Stimulated activated CD4-positive, alpha-beta T cell treated with anti-CD3 and anti-CD28 coated beads, Interleukin-4, amount 100 ng/mL, for 1 hour (primary cell): ENCODE results near the gene CFP.
"Not testable (repeated sequence)": the region's sequence is repeated elsewhere in the genome, so short reads cannot be mapped to it uniquely, and the experiment has no call there.

Experiments used
- DNase-seq: peaks from one replicate; pipeline ENCODE4 v3.0.0-alpha.2; 2020

Gene CFP

GRCh38 chrX:47637546-47638195, 7.9 kb upstream of the CFP start:
- DNase-seq = peak; percentile 46

GRCh38 chrX:47634871-47635575, 5.3 kb upstream of the CFP start:
- no peak for DNase-seq

GRCh38 chrX:47633689-47634590, 4.2 kb upstream of the CFP start:
- no peak for DNase-seq

GRCh38 chrX:47632666-47633065, 2.9 kb upstream of the CFP start:
- DNase-seq = no peak

- no peak for DNase-seq
These were observed 1.9 kb upstream of the CFP start for GRCh38 chrX:47631676-47632075.

GRCh38 chrX:47628982-47629381, 748 bp downstream of the CFP start:
- DNase-seq = no peak

- no peak for DNase-seq
These were observed 4.4 kb downstream of the CFP start for GRCh38 chrX:47625365-47625764.

- peak; percentile 48 for DNase-seq
These were observed 6.1 kb downstream of the CFP start for GRCh38 chrX:47623540-47624027.

GRCh38 chrX:47621851-47622250, 7.9 kb downstream of the CFP start:
- no peak for DNase-seq

GRCh38 chrX:47620303-47620685, 9.4 kb downstream of the CFP start:
- no peak for DNase-seq

- DNase-seq = peak; percentile 79
These were observed 10.0 kb downstream of the CFP start, which contains the start of gene SYN1 for GRCh38 chrX:47619486-47620302. Gene SYN1, minus strand, starts transcription at chrX:47619857. Its CDS starts 129 bp downstream, at chrX:47619728.

- no peak for DNase-seq
These were observed 10.7 kb downstream of the CFP start for GRCh38 chrX:47618923-47619485.

GRCh38 chrX:47614618-47615017, 15.1 kb downstream of the CFP start:
- DNase-seq = no peak

GRCh38 chrX:47613082-47613481, 16.6 kb downstream of the CFP start:
- DNase-seq = no peak

GRCh38 chrX:47612418-47612817, 17.3 kb downstream of the CFP start:
- no peak for DNase-seq

GRCh38 chrX:47611926-47612325, 17.8 kb downstream of the CFP start:
- DNase-seq = no peak

GRCh38 chrX:47611489-47611888, 18.2 kb downstream of the CFP start:
- DNase-seq = no peak

- no peak for DNase-seq
These were observed 19.2 kb downstream of the CFP start for GRCh38 chrX:47610511-47610910.

- no peak for DNase-seq
These were observed 21.5 kb downstream of the CFP start for GRCh38 chrX:47608130-47608810.

- no peak for DNase-seq
These were observed 22.6 kb downstream of the CFP start for GRCh38 chrX:47607091-47607490.

GRCh38 chrX:47605024-47605423, 24.7 kb downstream of the CFP start:
- DNase-seq = no peak

GRCh38 chrX:47603125-47603524, 26.6 kb downstream of the CFP start:
- not testable (repeated sequence) for DNase-seq
